Measurements from ENCODE around the gene DCLRE1C. TPM values are rescaled to one million over a fixed set of nuclear protein-coding genes. Genes with fewer than 3 reads are reported as not detected.

DCLRE1C gene
- total and polyA plus RNA-seq, 2 experiments from 2014 or later = 8.2 to 11.3 TPM

DNA sequence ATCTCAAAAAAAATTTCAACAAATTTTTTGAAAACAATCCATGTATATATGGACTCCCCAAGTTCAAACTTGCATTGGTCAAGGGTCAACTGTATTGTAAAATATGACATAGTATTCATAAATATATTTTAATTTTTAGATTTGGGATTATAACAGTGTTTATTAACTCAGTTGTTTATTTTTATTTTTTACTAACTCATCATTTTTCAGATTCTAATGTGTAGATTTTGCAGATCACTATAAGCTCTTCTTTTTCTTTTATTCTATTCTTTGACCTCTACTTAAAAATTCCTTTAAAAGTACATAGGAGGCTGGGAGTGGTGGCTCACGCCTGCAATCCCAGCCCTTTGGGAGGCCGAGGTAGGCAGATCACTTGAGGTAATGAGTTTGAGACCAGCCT lies 14.0 kb upstream of the DCLRE1C start:
- H4K20me1 ChIP-seq (ENCODE audit: insufficient read depth) = no peaks in the 10 kb centered on the region
- no peaks in the 10 kb centered on the region for H3K36me3 ChIP-seq (ENCODE audit: low read depth)
- no peaks in the 10 kb centered on the region for H3K4me1 ChIP-seq (ENCODE audit: insufficient read depth)
- no peaks in the 10 kb centered on the region for H3K79me2 ChIP-seq (ENCODE audit: insufficient read depth)
- in situ Hi-C loops (cut with MboI) = no loop called here
- H3K4me2 ChIP-seq (ENCODE audit: unreplicated experiment) = no peak overlapping the region
- WGBS, 2 experiments (ENCODE audit: low coverage in 1 of 2, low lambda C conversion rate in 2 of 2, missing lambda C conversion rate in 2 of 2) = 64% methylated on average over 2 of the region's 2 CpGs
- no peaks in the 10 kb centered on the region for H3K27me3 ChIP-seq (replicated peaks; ENCODE audit: insufficient read depth)
- no peak for DNase-seq
- no peak overlapping the region for H3K4me3 ChIP-seq
- H3K9ac ChIP-seq = no peak overlapping the region
- H3F3A ChIP-seq (ENCODE audit: insufficient read depth) = no peaks in the 10 kb centered on the region
- no peaks in the 10 kb centered on the region for H3K9me3 ChIP-seq (ENCODE audit: low read depth)
- H2AFZ ChIP-seq = no peak overlapping the region
- H3K27ac ChIP-seq = no peak overlapping the region
- H3K9me2 ChIP-seq (ENCODE audit: insufficient read depth) = no peaks in the 10 kb centered on the region
- no peak for TF ChIP-seq EZH2phosphoT487 (IDR thresholded peaks at IDR 0.05; ENCODE audit: insufficient read depth, low read depth)
- TF ChIP-seq EZH2 (IDR thresholded peaks at IDR 0.05; ENCODE audit: insufficient read depth, poor library complexity, severe bottlenecking) = no peak

DNA sequence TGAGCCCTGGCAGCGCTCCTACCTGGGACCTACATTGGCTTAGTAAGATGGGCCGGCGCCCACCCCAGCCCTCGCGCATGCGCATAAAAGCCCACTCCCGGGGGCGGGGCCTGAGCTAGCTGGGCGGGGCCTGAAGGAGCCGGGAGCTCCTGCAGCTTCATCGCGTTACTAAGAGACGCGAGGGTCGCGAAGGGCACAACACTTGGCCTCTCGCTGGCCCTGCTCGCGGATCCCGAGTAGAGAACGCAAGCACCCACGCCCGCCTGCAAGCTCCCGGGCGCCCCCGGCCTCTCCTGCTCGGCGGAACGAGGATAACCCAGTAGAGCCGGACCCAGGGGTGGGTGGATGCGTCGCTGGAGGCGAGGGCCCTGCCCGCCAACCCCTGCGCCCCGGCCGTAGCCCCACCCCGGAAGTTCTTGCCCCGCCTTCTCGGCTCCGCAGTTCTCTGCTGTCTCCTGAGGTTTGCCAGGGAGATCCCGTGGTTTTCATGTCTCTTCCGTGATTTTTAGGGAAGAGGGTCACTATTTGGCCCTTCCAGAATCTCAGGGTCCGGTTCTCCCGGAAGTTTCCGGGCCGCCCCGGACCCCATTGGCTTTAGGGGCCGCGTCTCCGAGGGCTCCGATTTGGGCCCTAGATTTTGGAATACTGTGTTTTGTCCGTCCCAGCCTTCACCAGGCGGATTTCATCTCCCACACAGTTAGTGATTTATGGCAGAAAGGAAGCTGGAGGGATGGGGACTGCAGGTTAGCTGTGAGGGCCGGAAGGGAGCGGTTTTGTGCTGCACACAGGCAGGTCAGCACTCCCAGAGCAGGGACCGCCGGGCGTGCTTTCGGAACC lies 5.5 kb upstream of the DCLRE1C start, which contains the start of gene MEIG1:
MEIG1 (plus strand) TSS at position 168 of the 837 bp plus-strand sequence. CDS start 7,081 bp downstream, outside the sequence.
- Histone ChIP-seq H2AFZ (peak within 1 kb of the TSS; percentile 99), H3K9me2 (ENCODE audit: insufficient read depth) (no peaks in the 10 kb centered on the region), H3F3A (ENCODE audit: insufficient read depth) (peaks cover 23% of the 10 kb centered on the region), H3K4me2 (ENCODE audit: unreplicated experiment) (peak within 1 kb of the TSS; percentile 100), H3K27me3 (replicated peaks; ENCODE audit: insufficient read depth) (no peaks in the 10 kb centered on the region), H3K36me3 (ENCODE audit: low read depth) (no peaks in the 10 kb centered on the region), H3K79me2 (ENCODE audit: insufficient read depth) (no peaks in the 10 kb centered on the region), H3K9me3 (ENCODE audit: low read depth) (no peaks in the 10 kb centered on the region), H3K4me3 (peak within 1 kb of the TSS; percentile 96), H4K20me1 (ENCODE audit: insufficient read depth) (no peaks in the 10 kb centered on the region), H3K4me1 (ENCODE audit: insufficient read depth) (peaks cover 4% of the 10 kb centered on the region), H3K9ac (peak within 1 kb of the TSS; percentile 95), H3K27ac (peak within 1 kb of the TSS; percentile 89)
- 1 to 2% methylated on average over 46 to 60 of the region's 60 CpGs for WGBS, 2 experiments (ENCODE audit: low coverage in 1 of 2, low lambda C conversion rate in 2 of 2, missing lambda C conversion rate in 2 of 2)
- in situ Hi-C loops (cut with MboI) = no loop called here
- peak; percentile 95 for DNase-seq
- TF ChIP-seq EZH2phosphoT487 (IDR thresholded peaks at IDR 0.05; ENCODE audit: insufficient read depth, low read depth) = no peak
- no peak for TF ChIP-seq EZH2 (IDR thresholded peaks at IDR 0.05; ENCODE audit: insufficient read depth, poor library complexity, severe bottlenecking)

DNA sequence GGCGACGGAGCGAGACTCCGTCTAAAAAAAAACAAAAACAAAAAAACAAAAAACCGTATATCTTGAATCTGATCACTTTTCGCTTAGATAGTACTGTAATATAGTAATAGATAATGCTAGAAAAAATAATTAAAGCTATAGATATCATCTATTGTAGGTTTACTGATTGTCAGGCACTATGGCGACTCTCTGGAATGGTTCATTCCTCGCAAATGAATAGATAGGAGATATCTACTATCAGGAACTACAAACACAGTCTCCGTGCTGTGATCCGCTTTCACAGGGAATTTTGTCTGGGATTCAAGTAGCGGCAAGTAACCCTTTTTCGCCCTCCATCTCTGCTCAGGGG lies 5.0 kb upstream of the DCLRE1C start:
- in situ Hi-C loops (cut with MboI) = no loop called here
- Histone ChIP-seq H4K20me1 (ENCODE audit: insufficient read depth) (no peaks in the 10 kb centered on the region), H3K9ac (peak overlapping the region; percentile 95), H3K4me3 (peak overlapping the region; percentile 96), H3K9me3 (ENCODE audit: low read depth) (no peaks in the 10 kb centered on the region), H3K4me1 (ENCODE audit: insufficient read depth) (peaks cover 4% of the 10 kb centered on the region), H3K4me2 (ENCODE audit: unreplicated experiment) (peak overlapping the region; percentile 100), H3K27ac (peak overlapping the region; percentile 89), H3K79me2 (ENCODE audit: insufficient read depth) (no peaks in the 10 kb centered on the region), H3K36me3 (ENCODE audit: low read depth) (no peaks in the 10 kb centered on the region), H3K9me2 (ENCODE audit: insufficient read depth) (no peaks in the 10 kb centered on the region), H3F3A (ENCODE audit: insufficient read depth) (peaks cover 24% of the 10 kb centered on the region), H3K27me3 (replicated peaks; ENCODE audit: insufficient read depth) (no peaks in the 10 kb centered on the region), H2AFZ (peak overlapping the region; percentile 99)
- TF ChIP-seq EZH2 (IDR thresholded peaks at IDR 0.05; ENCODE audit: insufficient read depth, poor library complexity, severe bottlenecking) (no peak), EZH2phosphoT487 (IDR thresholded peaks at IDR 0.05; ENCODE audit: insufficient read depth, low read depth) (no peak)
- DNase-seq = no peak
- WGBS, 2 experiments (ENCODE audit: low coverage in 1 of 2, low lambda C conversion rate in 2 of 2, missing lambda C conversion rate in 2 of 2) = 30 to 31% methylated on average over 12 of the region's 12 CpGs

DNA sequence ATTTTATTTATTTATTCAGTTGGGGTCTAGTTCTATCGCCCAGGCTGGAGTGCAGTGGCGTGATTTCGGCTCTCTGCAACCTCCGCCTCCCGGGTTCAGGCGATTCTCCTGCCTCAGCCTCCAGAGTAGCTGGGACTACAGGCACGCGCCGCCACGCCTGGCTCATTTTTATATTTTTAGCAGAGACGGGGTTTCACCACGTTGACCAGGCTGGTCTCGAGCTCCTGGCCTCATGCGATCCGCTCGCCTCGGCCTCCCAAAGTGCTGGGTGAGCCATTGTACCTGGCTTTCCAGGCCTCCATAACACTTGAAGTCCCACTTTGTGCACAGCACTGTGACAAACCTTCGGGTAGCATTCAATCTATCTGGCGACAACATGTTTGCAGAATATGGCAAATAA lies 1.0 kb upstream of the DCLRE1C start:
- no peak for DNase-seq
- WGBS, 2 experiments (ENCODE audit: low coverage in 1 of 2, low lambda C conversion rate in 2 of 2, missing lambda C conversion rate in 2 of 2) = 86% methylated on average over 17 to 19 of the region's 19 CpGs
- H3K9me3 ChIP-seq (ENCODE audit: low read depth) = no peaks in the 10 kb centered on the region
- no peaks in the 10 kb centered on the region for H3K9me2 ChIP-seq (ENCODE audit: insufficient read depth)
- H2AFZ ChIP-seq = peak overlapping the region; percentile 94
- no peaks in the 10 kb centered on the region for H3K27me3 ChIP-seq (replicated peaks; ENCODE audit: insufficient read depth)
- TF ChIP-seq EZH2phosphoT487 (IDR thresholded peaks at IDR 0.05; ENCODE audit: insufficient read depth, low read depth) (no peak), EZH2 (IDR thresholded peaks at IDR 0.05; ENCODE audit: insufficient read depth, poor library complexity, severe bottlenecking) (no peak)
- H3K4me3 ChIP-seq = peak overlapping the region; percentile 85
- H3K9ac ChIP-seq = peak overlapping the region; percentile 91
- H3K36me3 ChIP-seq (ENCODE audit: low read depth) = no peaks in the 10 kb centered on the region
- peak overlapping the region; percentile 93 for H3K4me2 ChIP-seq (ENCODE audit: unreplicated experiment)
- peaks cover 9% of the 10 kb centered on the region for H3K4me1 ChIP-seq (ENCODE audit: insufficient read depth)
- in situ Hi-C loops (cut with MboI) = no loop called here
- H4K20me1 ChIP-seq (ENCODE audit: insufficient read depth) = no peaks in the 10 kb centered on the region
- H3K79me2 ChIP-seq (ENCODE audit: insufficient read depth) = peaks cover 33% of the 10 kb centered on the region
- H3F3A ChIP-seq (ENCODE audit: insufficient read depth) = peaks cover 29% of the 10 kb centered on the region
- peak overlapping the region; percentile 91 for H3K27ac ChIP-seq

All from GM23248 (cell line).